Activated T-cell treated with anti-CD3 and anti-CD28 coated beads, Interleukin-2, amount 50 U/mL, for 24 hours (primary cell): ENCODE data around the gene RCC1.
"Not testable (repeated sequence)": the region's sequence is repeated elsewhere in the genome, so short reads cannot be mapped to it uniquely, and the experiment has no call there.

ENCODE experiments used
- DNase-seq: peaks from one replicate; pipeline ENCODE4 v3.0.0-alpha.2; 2020
- H3K27ac Mint-ChIP-seq: 2 replicates; pipeline ENCODE4 v1.8.0; 2020; ENCODE audit warnings: mild to moderate bottlenecking, mixed read lengths
- H3K27me3 Mint-ChIP-seq: 2 replicates; pipeline ENCODE4 v1.8.0; 2020; ENCODE audit warnings: mixed read lengths
- H3K36me3 Mint-ChIP-seq: 2 replicates; pipeline ENCODE4 v1.8.0; 2020; ENCODE audit warnings: low read depth, mixed read lengths
- H3K4me1 Mint-ChIP-seq: 2 replicates; pipeline ENCODE4 v1.8.0; 2020; ENCODE audit warnings: low read depth, mixed read lengths
- H3K4me3 Mint-ChIP-seq: 2 replicates; pipeline ENCODE4 v1.8.0; 2020; ENCODE audit warnings: mild to moderate bottlenecking, moderate library complexity, mixed read lengths
- H3K9me3 Mint-ChIP-seq: 2 replicates; pipeline ENCODE4 v1.8.0; 2020; ENCODE audit warnings: mixed read lengths

The RCC1 gene

GRCh38 chr1:28579401-28579800, 73.6 kb downstream of the RCC1 start:
- Mint-ChIP-seq H3K9me3 (no peaks in the 10 kb centered on the region), H3K36me3 (peaks cover 77% of the 10 kb centered on the region)

GRCh38 chr1:28580722-28581530, 75.1 kb downstream of the RCC1 start:
- H3K27ac Mint-ChIP-seq, result peak overlapping the region; percentile 98
- peaks cover 65% of the 10 kb centered on the region for H3K36me3 Mint-ChIP-seq

More at GRCh38 chr1:28579401-28579800, 73.6 kb downstream of the RCC1 start:
- Mint-ChIP-seq H3K27me3 (no peaks in the 10 kb centered on the region), H3K27ac (peak overlapping the region; percentile 98), H3K4me1 (peaks cover 36% of the 10 kb centered on the region), H3K4me3 (peak overlapping the region; percentile 95)
- no peak for DNase-seq

GRCh38 chr1:28581531-28582247, 75.8 kb downstream of the RCC1 start:
- peak overlapping the region; percentile 98 for H3K27ac Mint-ChIP-seq
- no peaks in the 10 kb centered on the region for H3K27me3 Mint-ChIP-seq
- peak overlapping the region; percentile 95 for H3K4me3 Mint-ChIP-seq
- DNase-seq, result peak; percentile 97
- peaks cover 36% of the 10 kb centered on the region for H3K4me1 Mint-ChIP-seq
- H3K9me3 Mint-ChIP-seq, result no peaks in the 10 kb centered on the region
- H3K36me3 Mint-ChIP-seq, result peaks cover 59% of the 10 kb centered on the region

More at GRCh38 chr1:28580722-28581530, 75.1 kb downstream of the RCC1 start:
- no peaks in the 10 kb centered on the region for H3K27me3 Mint-ChIP-seq
- peak overlapping the region; percentile 95 for H3K4me3 Mint-ChIP-seq
- no peaks in the 10 kb centered on the region for H3K9me3 Mint-ChIP-seq
- H3K4me1 Mint-ChIP-seq, result peaks cover 36% of the 10 kb centered on the region
- no peak for DNase-seq

GRCh38 chr1:28582248-28582615, 76.4 kb downstream of the RCC1 start:
- no peaks in the 10 kb centered on the region for H3K27me3 Mint-ChIP-seq
- H3K4me1 Mint-ChIP-seq, result peaks cover 36% of the 10 kb centered on the region

GRCh38 chr1:28586585-28587391, 80.9 kb downstream of the RCC1 start:
- H3K4me3 Mint-ChIP-seq, H3K27ac Mint-ChIP-seq, DNase-seq, H3K9me3 Mint-ChIP-seq, H3K36me3 Mint-ChIP-seq, H3K4me1 Mint-ChIP-seq, H3K27me3 Mint-ChIP-seq: not testable (repeated sequence)

More at GRCh38 chr1:28582248-28582615, 76.4 kb downstream of the RCC1 start:
- H3K9me3 Mint-ChIP-seq, result no peaks in the 10 kb centered on the region
- H3K4me3 Mint-ChIP-seq, result peak overlapping the region; percentile 95
- peaks cover 54% of the 10 kb centered on the region for H3K36me3 Mint-ChIP-seq
- DNase-seq, result no peak
- H3K27ac Mint-ChIP-seq, result peak overlapping the region; percentile 98
